SU-DHL-6 (cell line): ENCODE data around the gene TMA7B.
"Not testable (repeated sequence)": the region's sequence is repeated elsewhere in the genome, so short reads cannot be mapped to it uniquely, and the experiment has no call there.

Experiments used
- H2AFZ ChIP-seq: fragments of 200-600 bp; sonication (generic); 2 replicates; pipeline ENCODE4 v1.6.1; 2014; ENCODE audit warnings: low read depth, mild to moderate bottlenecking, moderate library complexity, mixed read lengths, antibody characterized with exemption, low read length; ENCODE audit not compliant: severe bottlenecking
- H3F3A ChIP-seq: fragments of 200-600 bp; shearing (Covaris generic); 2 replicates; pipeline ENCODE4 v1.6.0; 2016; ENCODE audit warnings: antibody characterized with exemption, mild to moderate bottlenecking; ENCODE audit not compliant: insufficient read depth
- H3K27ac ChIP-seq: fragments of 200-600 bp; sonication (generic); 2 replicates; pipeline ENCODE4 v1.5.1; 2016; ENCODE audit warnings: low read depth, mild to moderate bottlenecking, low read length, moderate library complexity, mixed read lengths
- H3K27me3 ChIP-seq: fragments of 200-600 bp; sonication (generic), shearing (Covaris generic); 2 replicates; pipeline ENCODE4 v1.6.0; 2014; ENCODE audit warnings: mild to moderate bottlenecking, low read length
- H3K36me3 ChIP-seq: fragments of 200-600 bp; sonication (generic); 2 replicates; pipeline ENCODE4 v1.6.1; 2014; ENCODE audit warnings: mild to moderate bottlenecking, low read length, mixed read lengths
- H3K4me2 ChIP-seq: fragments of 300-600, 200-600 bp; shearing (Covaris generic), sonication (generic); 2 replicates; pipeline ENCODE4 v1.6.0; 2014; ENCODE audit warnings: low read length, low read depth, mild to moderate bottlenecking; ENCODE audit not compliant: poor library complexity, severe bottlenecking
- H3K4me3 ChIP-seq: fragments of 200-600 bp; sonication (generic); 2 replicates; pipeline ENCODE4 v1.5.1; 2014; ENCODE audit warnings: antibody characterized with exemption, low read length, mild to moderate bottlenecking, mixed read lengths; ENCODE audit not compliant: insufficient read depth, poor library complexity, severe bottlenecking
- H3K79me2 ChIP-seq: fragments of 200-600 bp; sonication (generic); 2 replicates; pipeline ENCODE4 v1.6.1; 2014; ENCODE audit warnings: mild to moderate bottlenecking, low read length, moderate library complexity; ENCODE audit not compliant: insufficient read depth
- H3K9ac ChIP-seq: fragments of 200-600 bp; sonication (generic); 2 replicates; pipeline ENCODE4 v1.7.0; 2014; ENCODE audit warnings: mild to moderate bottlenecking, low read length
- H3K9me2 ChIP-seq: fragments of 200-600 bp; sonication (generic); replicated peaks from 2 replicates; pipeline ENCODE4 v1.6.1; 2014; ENCODE audit warnings: low read length; ENCODE audit not compliant: insufficient read depth
- H3K9me3 ChIP-seq: fragments of 200-600 bp; sonication (generic); 2 replicates; pipeline ENCODE4 v1.6.1; 2014; ENCODE audit warnings: low read length, mixed read lengths; ENCODE audit not compliant: insufficient read depth
- H4K20me1 ChIP-seq: fragments of 200-600 bp; sonication (generic); 2 replicates; pipeline ENCODE4 v1.6.1; 2014; ENCODE audit warnings: low read depth, mild to moderate bottlenecking, antibody characterized with exemption, low read length, moderate library complexity, mixed read lengths
- CTCF ChIP-seq: fragments of 200-600 bp; sonication (generic); IDR thresholded peaks from one replicate; pipeline ENCODE4 v1.5.1; 2017; ENCODE audit warnings: antibody characterized with exemption, mild to moderate bottlenecking, low read length, moderate library complexity; ENCODE audit not compliant: insufficient read depth, poor library complexity, severe bottlenecking
- EZH2phosphoT487 ChIP-seq: fragments of 200-600 bp; sonication (generic), shearing (Covaris generic); conservative IDR thresholded peaks from 2 replicates; pipeline ENCODE4 v1.6.1; 2018; ENCODE audit warnings: mild to moderate bottlenecking, antibody characterized with exemption, low read length, moderate library complexity, mixed read lengths

Gene TMA7B

GRCh38 chr22:39990686-39991085 lies 30.5 kb downstream of the TMA7B start:
- H3K9me2 ChIP-seq = no peaks in the 10 kb centered on the region
- H4K20me1 ChIP-seq = no peaks in the 10 kb centered on the region
- no peaks in the 10 kb centered on the region for H3F3A ChIP-seq
- no peak overlapping the region for H2AFZ ChIP-seq
- H3K79me2 ChIP-seq = no peaks in the 10 kb centered on the region
- H3K9me3 ChIP-seq = no peaks in the 10 kb centered on the region
- no peak overlapping the region for H3K27ac ChIP-seq
- TF ChIP-seq CTCF = no peak
- TF ChIP-seq EZH2phosphoT487 = no peak
- no peaks in the 10 kb centered on the region for H3K27me3 ChIP-seq
- H3K4me3 ChIP-seq = no peak overlapping the region
- H3K4me2 ChIP-seq = no peak overlapping the region
- no peak overlapping the region for H3K9ac ChIP-seq
- H3K36me3 ChIP-seq = no peaks in the 10 kb centered on the region

- H3K4me3 ChIP-seq = no peak overlapping the region
- no peaks in the 10 kb centered on the region for H3F3A ChIP-seq
- H3K27ac ChIP-seq = no peak overlapping the region
- H3K9ac ChIP-seq = no peak overlapping the region
- no peaks in the 10 kb centered on the region for H3K27me3 ChIP-seq
- H3K9me2 ChIP-seq = no peaks in the 10 kb centered on the region
- TF ChIP-seq CTCF (no peak), EZH2phosphoT487 (no peak)
- H3K9me3 ChIP-seq = no peaks in the 10 kb centered on the region
- H4K20me1 ChIP-seq = no peaks in the 10 kb centered on the region
- H3K36me3 ChIP-seq = no peaks in the 10 kb centered on the region
- H3K4me2 ChIP-seq = no peak overlapping the region
- H2AFZ ChIP-seq = no peak overlapping the region
- H3K79me2 ChIP-seq = no peaks in the 10 kb centered on the region
Observed at GRCh38 chr22:39991159-39991860, 31.1 kb downstream of the TMA7B start.

- H3K27me3 ChIP-seq = no peaks in the 10 kb centered on the region
- no peaks in the 10 kb centered on the region for H3K79me2 ChIP-seq
- no peaks in the 10 kb centered on the region for H3K9me3 ChIP-seq
- no peaks in the 10 kb centered on the region for H4K20me1 ChIP-seq
- no peaks in the 10 kb centered on the region for H3K9me2 ChIP-seq
- no peak overlapping the region for H2AFZ ChIP-seq
- H3K36me3 ChIP-seq = no peaks in the 10 kb centered on the region
- H3K9ac ChIP-seq = no peak overlapping the region
- no peak overlapping the region for H3K4me2 ChIP-seq
- H3K27ac ChIP-seq = no peak overlapping the region
- H3K4me3 ChIP-seq = no peak overlapping the region
- no peaks in the 10 kb centered on the region for H3F3A ChIP-seq
- TF ChIP-seq EZH2phosphoT487 = no peak
- TF ChIP-seq CTCF = no peak
Observed at GRCh38 chr22:39992088-39992826, 32.1 kb downstream of the TMA7B start.

- not testable (repeated sequence) for H3K9ac ChIP-seq, H3K27ac ChIP-seq, H3K4me3 ChIP-seq, H3K27me3 ChIP-seq, H3F3A ChIP-seq, H2AFZ ChIP-seq, H4K20me1 ChIP-seq, H3K36me3 ChIP-seq, H3K9me2 ChIP-seq, H3K4me2 ChIP-seq, H3K9me3 ChIP-seq, H3K79me2 ChIP-seq
Observed at GRCh38 chr22:39992894-39993293, 32.7 kb downstream of the TMA7B start.
